GM19240 (cell line): ENCODE data around the gene PRDX1.
A peak's percentile ranks its signal among the peaks of the same experiment; 100 is the strongest.

Source experiments
- DNase-seq: peaks from one replicate; pipeline ENCODE4 v3.0.0; 2011; ENCODE audit warnings: low spot score; ENCODE audit not compliant: insufficient read length

The PRDX1 gene

GRCh38 chr1:45521413-45522323 lies at the start of gene PRDX1:
Gene PRDX1 (minus strand): TSS chr1:45521884. CDS start chr1:45519043, 2,841 bp downstream.
- peak; percentile 78 for DNase-seq

- DNase-seq = no peak
Measured at GRCh38 chr1:45570631-45571030, 48.9 kb upstream of the PRDX1 start.

GRCh38 chr1:45569962-45570581 lies 48.4 kb upstream of the PRDX1 start:
- DNase-seq = peak; percentile 53

- no peak for DNase-seq
Measured at GRCh38 chr1:45569571-45569961, 47.9 kb upstream of the PRDX1 start.

GRCh38 chr1:45568421-45568820 lies 46.7 kb upstream of the PRDX1 start:
- no peak for DNase-seq

- no peak for DNase-seq
Measured at GRCh38 chr1:45567911-45568310, 46.2 kb upstream of the PRDX1 start.

GRCh38 chr1:45566722-45567121 lies 45.0 kb upstream of the PRDX1 start:
- no peak for DNase-seq

GRCh38 chr1:45563843-45564242 lies 42.2 kb upstream of the PRDX1 start:
- no peak for DNase-seq

- no peak for DNase-seq
Measured at GRCh38 chr1:45557422-45557944, 35.8 kb upstream of the PRDX1 start.

GRCh38 chr1:45554198-45554597 lies 32.5 kb upstream of the PRDX1 start:
- no peak for DNase-seq

GRCh38 chr1:45552331-45552730 lies 30.6 kb upstream of the PRDX1 start:
- no peak for DNase-seq

GRCh38 chr1:45551684-45552083 lies 30.0 kb upstream of the PRDX1 start:
- no peak for DNase-seq

- DNase-seq = peak; percentile 70
Measured at GRCh38 chr1:45550401-45551351, 29.0 kb upstream of the PRDX1 start, which contains the start of gene AKR1A1. Gene AKR1A1 (plus strand): TSS chr1:45550826. CDS start chr1:45561795, 10,969 bp downstream.

- no peak for DNase-seq
Measured at GRCh38 chr1:45545553-45546310, 24.0 kb upstream of the PRDX1 start.

GRCh38 chr1:45545019-45545493 lies 23.4 kb upstream of the PRDX1 start:
- no peak for DNase-seq

GRCh38 chr1:45544530-45544929 lies 22.8 kb upstream of the PRDX1 start:
- no peak for DNase-seq

GRCh38 chr1:45543581-45544417 lies 22.1 kb upstream of the PRDX1 start:
- DNase-seq = no peak

- DNase-seq = no peak
Measured at GRCh38 chr1:45542591-45542990, 20.9 kb upstream of the PRDX1 start.

- no peak for DNase-seq
Measured at GRCh38 chr1:45541193-45541592, 19.5 kb upstream of the PRDX1 start.
